ENCODE data around the gene TBC1D1.

The TBC1D1 gene

GRCh38 chr4:38139187-38139586 is 248.3 kb downstream of the TBC1D1 start:
- in situ Hi-C loops (cut with MboI; ENCODE audit: low sequenced_read_pairs), result no loop called here

GRCh38 chr4:38140643-38141203 is 249.8 kb downstream of the TBC1D1 start:
- in situ Hi-C loops (cut with MboI; ENCODE audit: low sequenced_read_pairs), result no loop called here

DNA sequence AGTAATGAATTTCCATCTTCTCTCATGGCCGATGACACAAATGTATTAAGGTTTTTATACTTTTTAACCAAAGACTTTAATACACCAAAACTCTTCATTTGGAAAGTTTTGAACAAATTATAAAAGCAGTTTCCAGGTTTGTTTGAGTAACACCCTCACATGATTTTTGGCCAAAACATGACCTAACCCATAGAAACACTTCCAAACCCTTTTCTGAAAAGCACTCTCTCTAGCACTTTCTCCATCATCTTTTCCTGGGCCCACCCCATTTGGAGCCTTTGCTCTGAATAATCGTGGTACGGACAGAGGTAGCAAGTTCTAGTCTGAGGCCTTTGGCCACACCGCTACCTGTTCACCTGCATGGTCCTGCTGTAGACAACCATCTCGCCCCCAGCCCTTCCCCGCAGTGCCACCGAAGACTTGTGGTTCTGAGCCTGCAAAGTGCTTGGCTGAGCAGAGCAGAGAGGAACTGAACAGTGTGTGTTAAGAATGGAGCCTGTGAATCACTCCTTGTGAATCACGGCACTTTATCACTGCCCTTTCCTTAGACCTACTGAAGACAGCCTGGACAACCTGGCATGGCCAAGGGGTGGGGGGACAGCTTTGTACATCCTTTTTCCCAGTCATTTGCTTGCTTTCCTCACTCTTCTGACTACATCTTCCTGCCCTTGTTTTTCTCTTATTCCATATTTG is 251.1 kb downstream of the TBC1D1 start:
- in situ Hi-C loops (cut with MboI; ENCODE audit: low sequenced_read_pairs), result no loop called here

GRCh38 chr4:38144031-38144430 is 253.1 kb downstream of the TBC1D1 start:
- in situ Hi-C loops (cut with MboI; ENCODE audit: low sequenced_read_pairs), result no loop called here

GRCh38 chr4:38145033-38145678 is 254.3 kb downstream of the TBC1D1 start:
- in situ Hi-C loops (cut with MboI; ENCODE audit: low sequenced_read_pairs), result no loop called here

DNA sequence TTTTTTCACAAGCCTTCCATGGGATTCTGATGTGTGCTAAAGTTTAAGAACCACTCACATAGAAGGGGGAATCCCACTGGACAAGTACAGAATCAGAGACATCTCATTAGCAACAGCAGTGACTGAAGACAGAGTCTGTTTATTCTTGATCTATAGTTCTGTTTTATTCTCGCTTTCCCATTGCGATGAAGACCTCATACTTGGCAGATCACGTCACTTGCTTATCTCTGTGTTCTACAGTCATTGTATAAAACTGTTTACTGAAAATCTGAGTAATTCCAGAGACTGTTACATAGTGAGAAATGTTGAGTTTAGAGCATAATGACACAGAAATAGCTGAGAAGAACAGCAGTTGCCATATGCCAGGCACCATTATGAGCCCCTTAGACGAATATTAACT is 254.9 kb downstream of the TBC1D1 start:
- in situ Hi-C loops (cut with MboI; ENCODE audit: low sequenced_read_pairs), result no loop called here

GRCh38 chr4:38146383-38146782 is 255.5 kb downstream of the TBC1D1 start:
- in situ Hi-C loops (cut with MboI; ENCODE audit: low sequenced_read_pairs), result no loop called here

GRCh38 chr4:38149472-38149996 is 258.6 kb downstream of the TBC1D1 start:
- in situ Hi-C loops (cut with MboI; ENCODE audit: low sequenced_read_pairs), result no loop called here

- in situ Hi-C loops (cut with MboI; ENCODE audit: low sequenced_read_pairs), result no loop called here
Observed at GRCh38 chr4:38149997-38150671, 259.2 kb downstream of the TBC1D1 start.

- in situ Hi-C loops (cut with MboI; ENCODE audit: low sequenced_read_pairs), result no loop called here
Observed at GRCh38 chr4:38150766-38151165, 259.9 kb downstream of the TBC1D1 start.

- in situ Hi-C loops (cut with MboI; ENCODE audit: low sequenced_read_pairs), result no loop called here
Observed at GRCh38 chr4:38151873-38152272, 261.0 kb downstream of the TBC1D1 start.

- in situ Hi-C loops (cut with MboI; ENCODE audit: low sequenced_read_pairs), result no loop called here
Observed at GRCh38 chr4:38152305-38152704, 261.4 kb downstream of the TBC1D1 start.

GRCh38 chr4:38152721-38153386 is 262.0 kb downstream of the TBC1D1 start:
- in situ Hi-C loops (cut with MboI; ENCODE audit: low sequenced_read_pairs), result no loop called here

- in situ Hi-C loops (cut with MboI; ENCODE audit: low sequenced_read_pairs), result no loop called here
Observed at GRCh38 chr4:38153387-38153760, 262.5 kb downstream of the TBC1D1 start.

DNA sequence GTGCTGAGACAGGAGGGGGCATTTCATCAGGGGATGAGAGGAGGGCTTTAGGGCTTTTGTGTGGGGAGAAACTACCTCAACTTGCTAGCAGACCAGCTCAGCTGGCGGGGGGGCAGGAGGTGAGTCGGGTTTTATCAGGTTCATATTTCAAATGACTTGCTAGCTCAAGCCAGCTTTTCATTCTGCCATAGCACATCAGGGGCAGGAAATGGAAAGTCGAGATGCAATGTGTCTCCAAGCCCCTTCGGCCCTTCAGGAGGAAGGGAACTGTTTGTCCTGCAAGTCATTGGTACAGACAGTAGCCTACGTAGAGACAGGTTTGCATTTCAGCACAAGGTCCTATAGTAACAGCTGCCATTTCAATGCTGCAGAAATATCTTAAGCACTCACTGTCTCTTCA is 263.4 kb downstream of the TBC1D1 start:
- in situ Hi-C loops (cut with MboI; ENCODE audit: low sequenced_read_pairs), result no loop called here

GRCh38 chr4:38154681-38155588 is 264.1 kb downstream of the TBC1D1 start:
- in situ Hi-C loops (cut with MboI; ENCODE audit: low sequenced_read_pairs), result no loop called here

DNA sequence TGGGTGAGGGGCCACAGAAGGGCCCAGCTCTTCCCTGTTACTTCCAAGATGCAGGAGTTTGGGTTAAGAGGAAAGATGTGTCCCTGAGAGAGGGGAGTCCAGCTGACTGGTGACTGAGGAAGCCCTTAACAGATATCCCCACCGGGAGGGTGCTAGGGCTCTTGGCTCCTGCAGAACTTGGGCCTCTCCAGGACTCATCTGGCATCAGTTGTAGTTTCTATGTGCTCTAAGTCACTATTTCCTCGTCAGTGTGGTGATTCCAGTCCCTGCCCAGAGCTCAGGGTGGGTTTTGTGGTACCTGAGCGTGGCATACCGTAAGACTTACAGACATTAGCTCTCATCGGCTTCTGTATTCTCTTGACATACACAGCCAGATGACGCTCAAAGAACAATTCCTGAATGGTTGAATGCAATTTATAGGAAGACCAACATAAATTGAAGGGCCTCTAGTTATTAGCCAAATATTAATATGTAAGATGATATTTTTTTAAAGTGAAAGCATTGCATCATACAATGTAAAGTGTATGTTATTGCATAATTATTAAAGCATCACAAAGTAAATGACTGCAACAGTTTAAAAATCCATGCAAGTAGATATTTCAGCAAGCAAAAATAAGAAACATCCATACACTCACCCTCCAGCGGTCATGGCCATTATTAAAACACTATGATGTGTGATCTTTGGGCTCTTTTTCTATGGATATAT is 264.9 kb downstream of the TBC1D1 start:
- in situ Hi-C loops (cut with MboI; ENCODE audit: low sequenced_read_pairs), result no loop called here

DNA sequence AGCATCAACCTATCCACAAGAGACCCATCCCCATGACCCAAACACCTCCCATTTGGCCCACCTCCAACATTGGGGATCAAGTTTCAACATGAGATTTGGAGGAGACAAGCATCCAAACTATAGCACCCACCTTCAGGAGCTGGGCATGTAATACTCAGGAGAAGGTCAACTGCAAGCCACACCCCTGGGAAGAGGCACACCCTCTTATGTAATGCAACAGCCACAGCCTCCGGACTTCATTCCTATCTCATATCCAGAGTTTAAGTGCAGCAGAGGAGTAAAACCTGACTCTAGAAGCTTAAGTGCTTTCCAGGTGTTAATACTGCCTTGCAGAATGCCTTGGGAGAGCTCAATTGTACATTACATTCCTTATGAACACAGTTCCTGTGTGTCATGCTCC is 266.7 kb downstream of the TBC1D1 start:
- in situ Hi-C loops (cut with MboI; ENCODE audit: low sequenced_read_pairs), result no loop called here

DNA sequence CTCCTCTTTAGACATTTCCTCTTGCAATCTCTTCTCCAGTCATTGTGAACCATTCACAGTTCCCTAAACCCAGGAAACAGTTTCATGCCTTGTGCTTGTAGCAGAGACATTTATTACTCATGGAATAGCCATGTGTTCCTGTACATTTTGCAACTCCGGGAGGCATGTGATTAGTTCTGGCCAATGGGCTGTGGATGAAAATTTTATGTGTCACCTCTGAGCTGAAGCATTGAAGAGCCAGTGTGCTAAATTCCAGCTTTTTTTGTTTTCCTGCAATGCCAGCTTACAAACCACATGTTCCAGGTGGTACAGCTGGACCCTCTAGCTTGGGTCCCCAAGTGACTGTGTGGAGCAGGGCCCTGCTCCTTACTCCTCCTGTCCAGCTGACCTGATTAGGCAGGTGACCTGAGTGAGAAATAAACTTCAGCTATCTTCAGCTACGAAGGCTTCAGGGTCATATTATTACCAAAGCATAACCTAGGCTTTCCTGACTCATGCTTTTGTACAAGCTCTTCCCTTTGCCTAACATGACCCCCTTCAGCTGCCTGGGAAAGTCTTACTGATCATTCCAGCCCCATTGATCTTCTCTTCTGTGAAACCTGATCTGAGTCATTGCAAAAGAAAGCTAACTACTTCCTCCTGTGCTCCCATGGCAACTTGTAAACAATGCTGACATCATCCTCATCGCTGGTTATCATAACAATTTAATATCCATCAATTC is 269.8 kb downstream of the TBC1D1 start:
- in situ Hi-C loops (cut with MboI; ENCODE audit: low sequenced_read_pairs), result no loop called here
